Measurements from ENCODE around the gene METTL4.

METTL4 gene

GRCh38 chr18:2573408-2573807 is 2.1 kb upstream of the METTL4 start:
- H3K9me3 Mint-ChIP-seq: no peaks in the 10 kb centered on the region
- H3K4me3 Mint-ChIP-seq: peak overlapping the region; percentile 96
- H3K36me3 Mint-ChIP-seq (ENCODE audit: low read depth): peaks cover 72% of the 10 kb centered on the region
- no peaks in the 10 kb centered on the region for H3K27me3 Mint-ChIP-seq
- no peak for DNase-seq
- H3K4me1 Mint-ChIP-seq (ENCODE audit: low read depth): peaks cover 53% of the 10 kb centered on the region
- H3K27ac Mint-ChIP-seq: no peak overlapping the region

DNA sequence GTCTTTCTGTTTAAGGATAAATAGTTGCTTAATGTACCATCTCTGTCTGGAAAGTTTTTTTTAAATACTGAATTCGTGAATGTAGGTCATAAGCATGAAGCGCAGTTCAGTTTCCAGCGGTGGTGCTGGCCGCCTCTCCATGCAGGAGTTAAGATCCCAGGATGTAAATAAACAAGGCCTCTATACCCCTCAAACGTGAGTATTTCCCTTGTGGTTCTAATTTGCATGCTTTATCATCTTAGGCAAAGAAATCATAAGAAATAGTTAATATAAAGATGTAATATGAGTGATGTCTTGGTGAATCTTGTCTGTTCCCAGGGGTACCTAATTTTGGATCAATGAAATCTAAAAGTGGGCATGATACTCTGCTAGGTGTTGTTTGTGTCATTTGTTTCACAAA is 1.6 kb upstream of the METTL4 start:
- Mint-ChIP-seq H3K4me1 (ENCODE audit: low read depth) (peaks cover 52% of the 10 kb centered on the region), H3K9me3 (no peaks in the 10 kb centered on the region), H3K27me3 (no peaks in the 10 kb centered on the region), H3K4me3 (peak overlapping the region; percentile 96), H3K36me3 (ENCODE audit: low read depth) (peaks cover 70% of the 10 kb centered on the region), H3K27ac (peak overlapping the region; percentile 98)
- no peak for DNase-seq

DNA sequence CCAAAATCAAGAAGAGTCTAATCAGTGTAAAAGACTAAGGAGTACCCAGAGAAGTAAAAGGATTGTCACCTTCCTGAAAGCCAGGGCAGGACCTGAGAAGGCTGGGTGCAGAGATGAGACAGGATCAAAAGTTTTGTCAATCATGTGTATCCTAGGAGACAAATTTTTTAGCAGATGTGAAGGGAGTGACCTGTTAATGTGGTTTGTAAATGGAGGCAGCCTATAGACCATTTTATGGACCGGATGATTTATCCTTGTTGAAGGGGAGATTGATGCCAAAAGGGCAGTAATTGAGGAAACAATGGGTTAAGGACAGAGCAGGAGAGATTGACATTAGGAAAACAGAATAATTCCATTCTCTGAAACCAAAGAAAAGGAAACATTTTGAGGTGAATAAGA is 865 bp upstream of the METTL4 start:
- Mint-ChIP-seq H3K27ac (peak overlapping the region; percentile 98), H3K27me3 (no peaks in the 10 kb centered on the region), H3K4me1 (ENCODE audit: low read depth) (peaks cover 52% of the 10 kb centered on the region), H3K9me3 (no peaks in the 10 kb centered on the region), H3K36me3 (ENCODE audit: low read depth) (peaks cover 68% of the 10 kb centered on the region), H3K4me3 (peak overlapping the region; percentile 96)
- no peak for DNase-seq

- Mint-ChIP-seq H3K27me3 (no peaks in the 10 kb centered on the region), H3K36me3 (ENCODE audit: low read depth) (peaks cover 65% of the 10 kb centered on the region), H3K27ac (peak overlapping the region; percentile 98), H3K4me3 (peak overlapping the region; percentile 96), H3K9me3 (no peaks in the 10 kb centered on the region), H3K4me1 (ENCODE audit: low read depth) (peaks cover 56% of the 10 kb centered on the region)
- no peak for DNase-seq
Measured at GRCh38 chr18:2570772-2571199, 519 bp downstream of the METTL4 start.

DNA sequence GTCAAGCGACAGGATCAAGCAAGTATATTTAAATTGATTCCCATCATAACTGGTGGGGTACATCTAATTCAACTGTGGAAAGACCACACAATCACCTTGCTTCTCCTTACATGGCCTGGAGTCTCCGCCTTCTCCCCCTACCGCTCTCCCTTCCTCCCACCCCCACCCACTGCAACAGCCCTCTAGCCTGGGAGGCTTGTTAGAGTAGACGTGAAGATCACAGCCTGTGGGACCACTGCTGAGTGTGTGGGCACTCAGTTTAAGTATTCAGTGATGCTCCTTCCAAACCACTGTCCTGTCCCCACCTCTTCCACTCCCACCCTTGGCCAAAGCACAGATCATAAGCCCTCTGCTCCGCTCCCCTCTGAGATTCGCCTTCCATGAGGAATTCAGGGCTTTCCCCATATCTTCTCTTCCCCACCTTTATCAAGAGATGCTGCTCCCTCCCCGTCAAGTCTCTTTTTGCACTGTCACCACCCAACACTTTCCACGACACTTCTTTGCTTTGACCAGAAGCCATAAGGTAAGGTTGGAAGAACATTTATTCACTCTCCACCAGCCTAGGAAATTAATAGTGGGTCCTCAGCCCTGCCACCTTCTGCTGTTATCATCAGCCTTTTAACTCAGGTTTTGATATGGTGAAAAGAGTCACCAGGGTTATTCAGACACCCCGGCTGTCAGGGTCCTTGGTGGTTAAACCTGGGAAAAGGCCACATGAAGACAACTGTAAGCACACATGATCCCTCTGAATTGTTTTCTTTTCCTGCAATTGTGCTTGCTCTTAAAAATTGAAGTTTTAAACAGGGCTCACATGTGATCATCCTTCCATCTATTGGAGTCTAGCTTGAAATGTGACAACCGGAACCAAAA is 1.7 kb downstream of the METTL4 start:
- Mint-ChIP-seq H3K9me3 (no peaks in the 10 kb centered on the region), H3K4me3 (peak overlapping the region; percentile 96), H3K4me1 (ENCODE audit: low read depth) (peaks cover 60% of the 10 kb centered on the region), H3K36me3 (ENCODE audit: low read depth) (peaks cover 63% of the 10 kb centered on the region), H3K27ac (peak overlapping the region; percentile 32), H3K27me3 (no peaks in the 10 kb centered on the region)
- DNase-seq: no peak

GRCh38 chr18:2568605-2569004 is 2.7 kb downstream of the METTL4 start:
- H3K27ac Mint-ChIP-seq: peak overlapping the region; percentile 32
- peaks cover 58% of the 10 kb centered on the region for H3K4me1 Mint-ChIP-seq (ENCODE audit: low read depth)
- no peaks in the 10 kb centered on the region for H3K9me3 Mint-ChIP-seq
- DNase-seq: no peak
- H3K27me3 Mint-ChIP-seq: no peaks in the 10 kb centered on the region
- no peak overlapping the region for H3K4me3 Mint-ChIP-seq
- H3K36me3 Mint-ChIP-seq (ENCODE audit: low read depth): peaks cover 61% of the 10 kb centered on the region

GRCh38 chr18:2568129-2568528 is 3.2 kb downstream of the METTL4 start:
- Mint-ChIP-seq H3K27me3 (no peaks in the 10 kb centered on the region), H3K36me3 (ENCODE audit: low read depth) (peaks cover 62% of the 10 kb centered on the region), H3K9me3 (no peaks in the 10 kb centered on the region), H3K27ac (peak overlapping the region; percentile 49), H3K4me1 (ENCODE audit: low read depth) (peaks cover 54% of the 10 kb centered on the region), H3K4me3 (no peak overlapping the region)
- DNase-seq: no peak

DNA sequence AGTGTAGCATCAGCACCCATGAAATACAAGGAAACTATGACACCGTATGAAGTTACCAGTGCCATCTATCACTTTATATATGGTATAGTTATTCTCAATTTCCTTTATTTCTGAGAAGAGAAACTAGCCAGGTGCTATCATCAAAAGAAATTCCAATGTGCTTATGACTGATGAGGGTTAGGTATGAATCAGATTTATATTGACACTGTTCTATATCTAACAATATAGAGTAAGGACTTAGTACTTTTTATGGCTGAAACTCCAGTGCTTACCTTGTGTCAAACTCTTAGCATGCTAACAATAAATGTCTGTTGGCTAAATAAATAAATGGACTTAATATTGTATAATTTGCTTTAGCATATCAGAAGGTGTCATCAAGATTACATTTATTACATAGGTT is 6.9 kb downstream of the METTL4 start:
- Mint-ChIP-seq H3K4me1 (ENCODE audit: low read depth) (peaks cover 33% of the 10 kb centered on the region), H3K36me3 (ENCODE audit: low read depth) (peaks cover 63% of the 10 kb centered on the region), H3K27ac (no peak overlapping the region), H3K9me3 (no peaks in the 10 kb centered on the region), H3K27me3 (no peaks in the 10 kb centered on the region), H3K4me3 (no peak overlapping the region)
- no peak for DNase-seq

- Mint-ChIP-seq H3K36me3 (ENCODE audit: low read depth) (peaks cover 42% of the 10 kb centered on the region), H3K4me1 (ENCODE audit: low read depth) (peaks cover 12% of the 10 kb centered on the region), H3K4me3 (no peak overlapping the region), H3K9me3 (no peaks in the 10 kb centered on the region), H3K27me3 (no peaks in the 10 kb centered on the region), H3K27ac (no peak overlapping the region)
- no peak for DNase-seq
Measured at GRCh38 chr18:2559249-2559648, 12.1 kb downstream of the METTL4 start.

GRCh38 chr18:2557536-2557935 is 13.8 kb downstream of the METTL4 start:
- no peaks in the 10 kb centered on the region for H3K27me3 Mint-ChIP-seq
- H3K27ac Mint-ChIP-seq: no peak overlapping the region
- peaks cover 14% of the 10 kb centered on the region for H3K4me1 Mint-ChIP-seq (ENCODE audit: low read depth)
- DNase-seq: no peak
- H3K4me3 Mint-ChIP-seq: no peak overlapping the region
- H3K36me3 Mint-ChIP-seq (ENCODE audit: low read depth): peaks cover 46% of the 10 kb centered on the region
- no peaks in the 10 kb centered on the region for H3K9me3 Mint-ChIP-seq

GRCh38 chr18:2555895-2556294 is 15.4 kb downstream of the METTL4 start:
- Mint-ChIP-seq H3K4me3 (no peak overlapping the region), H3K27ac (no peak overlapping the region), H3K4me1 (ENCODE audit: low read depth) (peaks cover 14% of the 10 kb centered on the region), H3K9me3 (no peaks in the 10 kb centered on the region), H3K36me3 (ENCODE audit: low read depth) (peaks cover 42% of the 10 kb centered on the region), H3K27me3 (no peaks in the 10 kb centered on the region)
- DNase-seq: no peak

- no peak overlapping the region for H3K4me3 Mint-ChIP-seq
- H3K4me1 Mint-ChIP-seq (ENCODE audit: low read depth): peaks cover 14% of the 10 kb centered on the region
- DNase-seq: no peak
- no peak overlapping the region for H3K27ac Mint-ChIP-seq
- no peaks in the 10 kb centered on the region for H3K9me3 Mint-ChIP-seq
- H3K27me3 Mint-ChIP-seq: no peaks in the 10 kb centered on the region
- H3K36me3 Mint-ChIP-seq (ENCODE audit: low read depth): peaks cover 47% of the 10 kb centered on the region
Measured at GRCh38 chr18:2554696-2555095, 16.6 kb downstream of the METTL4 start.

DNA sequence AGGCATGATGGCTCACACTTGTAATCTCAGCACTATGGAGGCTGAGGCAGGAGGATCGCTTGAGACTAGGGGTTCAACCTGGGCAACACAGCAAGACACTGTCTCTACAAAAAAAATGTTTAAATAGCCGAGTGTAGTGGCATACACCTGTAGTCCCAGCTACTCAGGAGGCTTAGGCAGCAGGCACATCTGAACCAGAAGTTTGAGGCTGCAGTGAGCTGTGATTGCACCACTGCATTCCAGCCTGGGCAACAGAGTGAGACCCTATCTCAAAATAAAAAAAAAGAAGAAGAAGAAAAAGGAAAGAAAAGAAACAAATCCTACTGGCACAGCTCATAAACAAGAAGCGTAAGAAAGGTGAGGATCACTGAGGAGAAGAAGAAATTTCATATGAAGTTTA is 19.9 kb downstream of the METTL4 start:
- H3K4me3 Mint-ChIP-seq: no peak overlapping the region
- H3K4me1 Mint-ChIP-seq (ENCODE audit: low read depth): peaks cover 14% of the 10 kb centered on the region
- no peaks in the 10 kb centered on the region for H3K9me3 Mint-ChIP-seq
- no peaks in the 10 kb centered on the region for H3K27me3 Mint-ChIP-seq
- DNase-seq: no peak
- H3K36me3 Mint-ChIP-seq (ENCODE audit: low read depth): peaks cover 60% of the 10 kb centered on the region
- no peak overlapping the region for H3K27ac Mint-ChIP-seq

DNA sequence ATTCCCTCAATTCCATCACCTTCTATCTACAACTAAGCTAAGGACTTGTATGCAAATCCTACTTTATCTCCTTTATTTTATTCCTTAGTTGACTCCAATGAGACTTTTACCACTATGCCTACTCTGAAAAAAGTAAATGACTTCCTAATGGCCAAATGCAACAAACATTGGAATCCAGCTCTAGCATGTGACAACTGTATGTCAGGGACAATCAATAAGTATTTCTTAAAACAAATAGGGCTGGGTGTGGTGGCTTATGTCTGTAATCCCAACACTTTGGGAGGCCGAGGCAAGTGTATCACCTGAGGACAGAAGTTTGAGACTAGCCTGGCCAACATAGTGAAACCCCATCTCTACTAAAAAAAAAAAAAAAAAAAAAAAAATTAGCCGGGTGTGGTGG is 21.8 kb downstream of the METTL4 start:
- Mint-ChIP-seq H3K4me1 (ENCODE audit: low read depth) (peaks cover 11% of the 10 kb centered on the region), H3K27ac (no peak overlapping the region), H3K4me3 (no peak overlapping the region), H3K9me3 (no peaks in the 10 kb centered on the region), H3K36me3 (ENCODE audit: low read depth) (peaks cover 58% of the 10 kb centered on the region), H3K27me3 (no peaks in the 10 kb centered on the region)
- DNase-seq: no peak

GRCh38 chr18:2547477-2548087 is 23.7 kb downstream of the METTL4 start:
- Mint-ChIP-seq H3K9me3 (no peaks in the 10 kb centered on the region), H3K4me1 (ENCODE audit: low read depth) (peaks cover 10% of the 10 kb centered on the region), H3K27me3 (no peaks in the 10 kb centered on the region), H3K36me3 (ENCODE audit: low read depth) (peaks cover 52% of the 10 kb centered on the region), H3K4me3 (no peak overlapping the region), H3K27ac (no peak overlapping the region)
- no peak for DNase-seq

Data from activated T-cell treated with anti-CD3 and anti-CD28 coated beads, Interleukin-2, amount 50 U/mL, for 24 hours (primary cell).